ENCODE data around the gene CD300LF. TPM values are rescaled to one million over a fixed set of nuclear protein-coding genes. Genes with fewer than 3 reads are reported as not detected.

The CD300LF gene
- polyA plus RNA-seq, 3 donors = 112 to 184 (median 175) TPM

GRCh38 chr17:74695629-74696028 is 17.1 kb downstream of the CD300LF start:
- Histone ChIP-seq H3K4me3 (replicated peaks in 1 of 3; ENCODE audit: low read depth in 2 of 3, low read length in 3 of 3) (no peak overlapping the region), H2AFZ (ENCODE audit: insufficient read depth, low read depth, low read length, poor library complexity, severe bottlenecking) (no peak overlapping the region), H3K4me2 (replicated peaks; ENCODE audit: extremely low read depth, low read length, poor library complexity, severe bottlenecking) (no peak overlapping the region), H3K36me3 (replicated peaks in 1 of 2; ENCODE audit: control insufficient read depth in 1 of 2, insufficient read depth in 2 of 2, low read length in 2 of 2) (peaks cover 62 to 82% of the 10 kb centered on the region in 2 donors), H4K20me1 (ENCODE audit: insufficient read depth, low read length) (peaks cover 57% of the 10 kb centered on the region), H3K9me3 (replicated peaks in 1 of 2; ENCODE audit: control insufficient read depth in 1 of 2, insufficient read depth in 1 of 2, low read length in 2 of 2) (peaks cover 0 to 4% of the 10 kb centered on the region in 2 donors), H3K9ac (ENCODE audit: insufficient read depth, low read length, poor library complexity, severe bottlenecking) (no peak overlapping the region), H3K27me3 (ENCODE audit: control insufficient read depth in 2 of 2, insufficient read depth in 2 of 2, low read length in 2 of 2) (no peaks in the 10 kb centered on the region), H3K4me1 (ENCODE audit: control insufficient read depth in 1 of 2, insufficient read depth in 2 of 2, low read length in 2 of 2) (peaks cover 43 to 63% of the 10 kb centered on the region in 2 donors), H3K79me2 (ENCODE audit: insufficient read depth, low read length) (peaks cover 48% of the 10 kb centered on the region), H3K27ac (ENCODE audit: low read depth in 1 of 2, low read length in 2 of 2) (no peak overlapping the region)
- no peak for DNase-seq
- TF ChIP-seq CTCF (IDR thresholded peaks at IDR 0.05) = no peak
- intact Hi-C loops (cut with micrococcal nuclease) = no loop called here
- Mint-ChIP-seq H3K27me3 (ENCODE audit: low read depth in 3 of 3) (peaks cover 0 to 3% (median 0%) of the 10 kb centered on the region in 3 donors), H3K9me3 (peaks cover 0 to 14% (median 6%) of the 10 kb centered on the region in 7 donors), H3K4me3 (no peak overlapping the region), H3K36me3 (peaks cover 79 to 94% of the 10 kb centered on the region in 2 donors), H3K27ac (peak overlapping the region in 2 of 7 donors; percentile 59 to 65), H3K4me1 (peaks cover 62% of the 10 kb centered on the region)
- WGBS (ENCODE audit: insufficient coverage) = 92% methylated on average over 11 of the region's 11 CpGs

- Mint-ChIP-seq H3K27me3 (ENCODE audit: low read depth in 3 of 3) (peaks cover 0 to 3% (median 0%) of the 10 kb centered on the region in 3 donors), H3K36me3 (peaks cover 66 to 83% of the 10 kb centered on the region in 2 donors), H3K9me3 (peaks cover 0 to 14% (median 6%) of the 10 kb centered on the region in 7 donors), H3K4me3 (no peak overlapping the region), H3K27ac (peak overlapping the region in 3 of 7 donors; percentile 39 to 95 (median 52)), H3K4me1 (peaks cover 75% of the 10 kb centered on the region)
- peak overlapping the region in 1 of 2 donors; percentile 92 for H3K27ac ChIP-seq (ENCODE audit: low read depth in 1 of 2, low read length in 2 of 2)
- H3K4me2 ChIP-seq (replicated peaks; ENCODE audit: extremely low read depth, low read length, poor library complexity, severe bottlenecking) = no peak overlapping the region
- H3K79me2 ChIP-seq (ENCODE audit: insufficient read depth, low read length) = peaks cover 34% of the 10 kb centered on the region
- H3K36me3 ChIP-seq (replicated peaks in 1 of 2; ENCODE audit: control insufficient read depth in 1 of 2, insufficient read depth in 2 of 2, low read length in 2 of 2) = peaks cover 48 to 68% of the 10 kb centered on the region in 2 donors
- 86% methylated on average over 3 of the region's 4 CpGs for WGBS (ENCODE audit: insufficient coverage)
- H3K27me3 ChIP-seq (ENCODE audit: control insufficient read depth in 2 of 2, insufficient read depth in 2 of 2, low read length in 2 of 2) = no peaks in the 10 kb centered on the region
- peaks cover 57 to 79% of the 10 kb centered on the region in 2 donors for H3K4me1 ChIP-seq (ENCODE audit: control insufficient read depth in 1 of 2, insufficient read depth in 2 of 2, low read length in 2 of 2)
- peaks cover 0 to 4% of the 10 kb centered on the region in 2 donors for H3K9me3 ChIP-seq (replicated peaks in 1 of 2; ENCODE audit: control insufficient read depth in 1 of 2, insufficient read depth in 1 of 2, low read length in 2 of 2)
- DNase-seq = no peak
- no peak overlapping the region for H3K9ac ChIP-seq (ENCODE audit: insufficient read depth, low read length, poor library complexity, severe bottlenecking)
- no peak overlapping the region for H2AFZ ChIP-seq (ENCODE audit: insufficient read depth, low read depth, low read length, poor library complexity, severe bottlenecking)
- intact Hi-C loops (cut with micrococcal nuclease) = no loop called here
- no peak overlapping the region for H3K4me3 ChIP-seq (replicated peaks in 1 of 3; ENCODE audit: low read depth in 2 of 3, low read length in 3 of 3)
- peaks cover 42% of the 10 kb centered on the region for H4K20me1 ChIP-seq (ENCODE audit: insufficient read depth, low read length)
- no peak for TF ChIP-seq CTCF (IDR thresholded peaks at IDR 0.05)
Observed at GRCh38 chr17:74694081-74694480, 18.6 kb downstream of the CD300LF start.

All from CD14-positive monocyte (primary cell).